Heart left ventricle (tissue), 13 donors: Measurements from ENCODE around the gene WDR90.

Experiments
- POLR2A ChIP-seq, 2 donors: fragments of 450-650 bp; IDR thresholded peaks; one replicate each; pipeline ENCODE4 v1.6.1; 2017; ENCODE audit warnings: antibody characterized with exemption in 2 of 2, mild to moderate bottlenecking in 2 of 2, moderate library complexity in 2 of 2
- TF ChIP-seq, protein P1 (sequence below), 12 donors: fragments of 200-600 bp; sonication (generic) in 4 of 12; IDR thresholded peaks; one replicate each; pipeline versions ENCODE4 v1.5.0 to v1.8.0; 2018 to 2022; ENCODE audit warnings: antibody characterized with exemption in 12 of 12, mild to moderate bottlenecking in 5 of 12
- donor health status: ischemic (EF 13 %, LVEDD 7.1; RV severe dilation, severe dysfunction).
- donor health status: DM: no; HTN: yes; CAD: no.
- donor health status: DM: no; HTN: no; CAD: no.
- donor health status: ischemic (EF 25% LVEDD 6.9; RV normal size, moderate dysfunction).
- donor health status: ischemic (EF 25% LVEDD 5.7; RV mildly dilated, moderate dysfunction).
- donor health status: ischemic (EF 35%, LVEDD 5.7; RV mildly dilated, moderate dysfunction).
- donor health status: nonischemic (EF 11% LVEDD 7.7; RV severe dilation, severe dysfunction).
- donor health status: DM: yes; HTN: yes; CAD: no.
- donor health status: PGD.
- donor health status: ischemic (EF 29% LVEDD 5.4; RV normal size, mild dysfunction).
- donor health status: nonischemic (EF 23%, LVEDD 6.1; RV moderate dilation, normal function).

DNA sequence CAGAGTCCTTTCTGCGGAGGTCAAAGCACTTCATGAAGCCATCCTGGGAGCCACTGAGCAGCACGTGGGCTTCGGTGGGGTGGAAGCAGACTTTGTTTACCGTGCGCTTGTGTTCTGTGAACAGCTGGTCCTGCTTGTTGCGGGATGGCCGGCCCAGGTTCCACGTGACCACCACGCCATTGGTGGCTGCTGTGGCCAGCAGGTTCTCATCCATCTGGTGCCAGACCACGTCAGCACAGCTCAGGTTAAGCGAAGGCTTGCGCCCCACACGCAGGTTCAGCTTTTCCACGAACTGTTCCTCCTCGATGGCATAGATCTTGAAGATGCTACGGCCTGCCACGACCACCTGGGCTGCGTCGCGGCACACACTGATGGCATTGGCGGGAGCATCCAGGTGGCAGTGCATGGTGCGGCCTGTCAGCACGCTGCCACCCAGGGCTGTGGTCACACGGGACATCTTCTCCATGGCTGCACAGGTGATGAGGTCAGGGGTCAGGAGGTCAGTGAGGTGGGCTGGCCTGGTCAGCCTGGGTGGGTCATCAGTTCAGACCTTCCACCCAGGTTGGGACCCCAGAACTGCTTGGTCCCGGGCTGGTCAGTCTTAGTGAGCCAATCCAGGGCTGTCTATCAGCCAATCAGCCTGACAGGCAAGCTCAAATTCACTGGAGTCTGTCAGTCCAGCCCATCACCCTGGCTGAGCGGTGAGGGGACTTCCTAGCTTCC is 40.2 kb downstream of the WDR90 start:
- TF ChIP-seq, protein P1, sequence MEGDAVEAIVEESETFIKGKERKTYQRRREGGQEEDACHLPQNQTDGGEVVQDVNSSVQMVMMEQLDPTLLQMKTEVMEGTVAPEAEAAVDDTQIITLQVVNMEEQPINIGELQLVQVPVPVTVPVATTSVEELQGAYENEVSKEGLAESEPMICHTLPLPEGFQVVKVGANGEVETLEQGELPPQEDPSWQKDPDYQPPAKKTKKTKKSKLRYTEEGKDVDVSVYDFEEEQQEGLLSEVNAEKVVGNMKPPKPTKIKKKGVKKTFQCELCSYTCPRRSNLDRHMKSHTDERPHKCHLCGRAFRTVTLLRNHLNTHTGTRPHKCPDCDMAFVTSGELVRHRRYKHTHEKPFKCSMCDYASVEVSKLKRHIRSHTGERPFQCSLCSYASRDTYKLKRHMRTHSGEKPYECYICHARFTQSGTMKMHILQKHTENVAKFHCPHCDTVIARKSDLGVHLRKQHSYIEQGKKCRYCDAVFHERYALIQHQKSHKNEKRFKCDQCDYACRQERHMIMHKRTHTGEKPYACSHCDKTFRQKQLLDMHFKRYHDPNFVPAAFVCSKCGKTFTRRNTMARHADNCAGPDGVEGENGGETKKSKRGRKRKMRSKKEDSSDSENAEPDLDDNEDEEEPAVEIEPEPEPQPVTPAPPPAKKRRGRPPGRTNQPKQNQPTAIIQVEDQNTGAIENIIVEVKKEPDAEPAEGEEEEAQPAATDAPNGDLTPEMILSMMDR (IDR thresholded peaks at IDR 0.05) = no peak
- TF ChIP-seq POLR2A (IDR thresholded peaks at IDR 0.05) = no peak
